BE2C (cell line): ENCODE measurements around the gene SUSD6.

Experiments used
- DNase-seq: peaks from one replicate; pipeline ENCODE4 v3.0.0-alpha.2; 2020
- H3K27me3 ChIP-seq: fragments of 250-450 bp; sonication (Bioruptor Pico); 2 replicates; pipeline ENCODE4 v1.5.1; 2020; ENCODE audit warnings: mild to moderate bottlenecking
- H3K36me3 ChIP-seq: fragments of 250-450 bp; sonication (Bioruptor Pico); 2 replicates; pipeline ENCODE4 v1.5.1; 2020; ENCODE audit warnings: mild to moderate bottlenecking
- H3K4me1 ChIP-seq: fragments of 250-450 bp; sonication (Bioruptor Pico); 2 replicates; pipeline ENCODE4 v1.5.1; 2020
- H3K4me3 ChIP-seq: 2 replicates; pipeline ENCODE4 v1.5.1; 2011; ENCODE audit warnings: low read depth, low read length
- H3K9me3 ChIP-seq: fragments of 250-450 bp; sonication (Bioruptor Pico); 2 replicates; pipeline ENCODE4 v1.5.1; 2020
- TF ChIP-seq, protein P1 (sequence below): IDR thresholded peaks from 2 replicates; pipeline ENCODE4 v1.5.1; 2012; ENCODE audit warnings: mild to moderate bottlenecking, low read depth, low read length

The SUSD6 gene

DNA sequence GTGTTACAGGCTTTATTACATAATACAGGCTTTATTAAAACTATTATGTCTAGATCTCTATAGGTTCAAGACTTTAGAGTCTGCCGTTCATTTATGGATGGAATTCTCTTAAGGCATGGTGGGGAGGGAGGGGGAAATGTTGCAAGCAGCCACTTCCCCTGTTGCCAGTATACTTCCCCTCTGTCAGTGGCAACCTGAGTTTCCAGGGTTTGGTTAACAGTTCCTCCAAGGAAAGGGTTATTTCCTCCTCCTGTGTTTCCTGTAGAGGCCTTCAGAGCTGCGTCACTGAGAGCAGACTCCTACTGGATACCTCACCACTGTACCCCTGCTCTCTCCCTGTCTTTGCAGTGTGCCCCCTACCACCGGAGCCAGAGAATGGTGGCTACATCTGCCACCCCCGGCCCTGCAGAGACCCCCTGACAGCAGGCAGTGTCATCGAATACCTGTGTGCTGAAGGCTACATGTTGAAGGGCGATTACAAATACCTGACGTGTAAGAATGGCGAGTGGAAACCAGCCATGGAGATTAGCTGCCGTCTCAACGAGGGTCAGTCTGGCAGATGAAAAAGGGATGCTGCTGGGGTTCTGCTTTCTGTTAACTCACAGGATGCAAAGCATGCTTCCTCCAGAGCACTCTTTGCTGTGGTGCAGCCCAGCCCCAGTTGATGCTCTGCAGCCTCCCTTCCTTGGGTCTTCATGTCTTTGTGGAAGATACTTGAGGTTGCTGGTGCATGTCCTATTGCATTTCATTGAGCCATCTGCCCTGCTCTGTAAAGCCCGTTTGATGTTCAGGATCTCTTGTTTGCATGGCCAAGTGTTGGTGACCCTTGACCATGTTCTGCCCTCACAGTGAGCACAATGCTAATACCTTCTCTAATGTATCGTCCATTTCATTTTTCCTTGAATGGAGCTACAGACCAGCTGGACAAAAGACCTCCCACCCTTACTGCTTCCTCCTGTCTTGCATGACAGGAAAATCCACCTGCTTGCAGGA, 91.9 kb downstream of the SUSD6 start:
- H3K4me1 ChIP-seq: peaks cover 7% of the 10 kb centered on the region; the same call in 1 of the 2 replicates
- TF ChIP-seq, protein P1, sequence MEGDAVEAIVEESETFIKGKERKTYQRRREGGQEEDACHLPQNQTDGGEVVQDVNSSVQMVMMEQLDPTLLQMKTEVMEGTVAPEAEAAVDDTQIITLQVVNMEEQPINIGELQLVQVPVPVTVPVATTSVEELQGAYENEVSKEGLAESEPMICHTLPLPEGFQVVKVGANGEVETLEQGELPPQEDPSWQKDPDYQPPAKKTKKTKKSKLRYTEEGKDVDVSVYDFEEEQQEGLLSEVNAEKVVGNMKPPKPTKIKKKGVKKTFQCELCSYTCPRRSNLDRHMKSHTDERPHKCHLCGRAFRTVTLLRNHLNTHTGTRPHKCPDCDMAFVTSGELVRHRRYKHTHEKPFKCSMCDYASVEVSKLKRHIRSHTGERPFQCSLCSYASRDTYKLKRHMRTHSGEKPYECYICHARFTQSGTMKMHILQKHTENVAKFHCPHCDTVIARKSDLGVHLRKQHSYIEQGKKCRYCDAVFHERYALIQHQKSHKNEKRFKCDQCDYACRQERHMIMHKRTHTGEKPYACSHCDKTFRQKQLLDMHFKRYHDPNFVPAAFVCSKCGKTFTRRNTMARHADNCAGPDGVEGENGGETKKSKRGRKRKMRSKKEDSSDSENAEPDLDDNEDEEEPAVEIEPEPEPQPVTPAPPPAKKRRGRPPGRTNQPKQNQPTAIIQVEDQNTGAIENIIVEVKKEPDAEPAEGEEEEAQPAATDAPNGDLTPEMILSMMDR: no peak
- no peak for DNase-seq

DNA sequence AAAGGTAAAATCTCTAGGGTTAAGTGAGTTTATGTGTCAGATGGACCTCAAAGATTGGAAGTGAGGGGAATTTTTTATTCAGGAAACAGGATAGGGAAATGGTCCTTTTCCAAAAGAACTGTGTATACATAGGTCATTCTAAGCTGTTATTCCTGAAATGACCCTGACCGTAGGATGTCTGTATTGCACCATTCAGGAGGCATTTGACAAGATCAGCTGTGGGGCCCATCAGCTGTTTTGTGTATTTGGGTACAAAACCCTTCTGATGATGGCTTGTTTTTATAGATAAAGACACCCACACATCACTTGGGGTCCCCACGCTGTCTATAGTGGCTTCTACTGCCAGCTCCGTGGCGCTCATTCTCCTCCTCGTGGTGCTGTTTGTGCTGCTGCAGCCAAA, 92.9 kb downstream of the SUSD6 start:
- peaks cover under 1% of the 10 kb centered on the region for H3K36me3 ChIP-seq
- TF ChIP-seq, protein P1: no peak

More for the DNA sequence above, 91.9 kb downstream of the SUSD6 start:
- H3K4me3 ChIP-seq: no peak overlapping the region
- H3K36me3 ChIP-seq: no peaks in the 10 kb centered on the region
- no peaks in the 10 kb centered on the region for H3K9me3 ChIP-seq
- H3K27me3 ChIP-seq: no peaks in the 10 kb centered on the region

DNA sequence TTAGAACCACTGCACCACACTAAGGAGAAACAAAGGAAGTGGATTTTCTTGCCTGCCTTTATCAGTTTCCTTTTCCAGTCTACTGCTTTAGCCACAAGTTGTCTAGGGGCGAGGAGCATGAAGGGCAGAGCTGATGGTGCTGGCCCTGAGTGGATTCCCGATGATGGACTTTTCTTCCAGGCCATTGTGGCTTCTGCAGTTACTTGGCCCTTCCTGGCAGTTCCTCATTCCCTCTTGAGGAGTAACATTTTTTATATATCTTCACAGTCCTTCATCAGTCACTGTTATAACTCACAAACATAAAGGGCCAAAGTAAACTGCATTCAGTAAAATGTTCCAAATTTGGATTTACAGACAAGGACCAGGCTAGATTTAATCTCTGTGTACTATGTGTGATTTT, 94.3 kb downstream of the SUSD6 start:
- Histone ChIP-seq H3K4me1 (peaks cover 7% of the 10 kb centered on the region; the same call in 1 of the 2 replicates), H3K9me3 (no peaks in the 10 kb centered on the region), H3K27me3 (no peaks in the 10 kb centered on the region), H3K36me3 (peaks cover 6% of the 10 kb centered on the region), H3K4me3 (no peak overlapping the region)
- DNase-seq: no peak
- TF ChIP-seq, protein P1: no peak

More for the DNA sequence above, 92.9 kb downstream of the SUSD6 start:
- H3K4me3 ChIP-seq: no peak overlapping the region
- H3K27me3 ChIP-seq: no peaks in the 10 kb centered on the region
- no peak for DNase-seq
- peaks cover 7% of the 10 kb centered on the region; the same call in 1 of the 2 replicates for H3K4me1 ChIP-seq
- H3K9me3 ChIP-seq: no peaks in the 10 kb centered on the region

DNA sequence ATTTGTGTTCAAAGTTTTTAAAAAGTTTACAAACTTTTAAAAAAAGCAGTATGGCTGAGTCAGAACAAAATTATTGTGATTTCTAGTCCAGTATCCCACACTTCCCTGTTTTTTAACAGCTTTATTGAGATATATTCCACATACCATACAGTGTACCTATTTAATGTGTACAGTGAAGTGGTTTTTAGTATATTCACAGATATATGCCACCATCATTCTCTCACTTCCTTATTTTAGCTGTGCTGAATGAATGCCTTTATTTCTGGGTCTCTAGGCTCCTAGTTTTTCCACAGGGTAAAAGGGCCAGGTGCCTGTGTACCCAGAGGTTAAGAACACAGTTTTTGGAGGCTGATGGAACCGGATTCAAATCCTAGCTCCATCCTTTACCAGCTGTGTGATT, 96.7 kb downstream of the SUSD6 start:
- peaks cover 12% of the 10 kb centered on the region for H3K4me1 ChIP-seq
- DNase-seq: no peak
- H3K9me3 ChIP-seq: no peaks in the 10 kb centered on the region
- H3K36me3 ChIP-seq: peaks cover 6% of the 10 kb centered on the region
- H3K4me3 ChIP-seq: no peak overlapping the region
- TF ChIP-seq, protein P1: no peak
- no peaks in the 10 kb centered on the region for H3K27me3 ChIP-seq

DNA sequence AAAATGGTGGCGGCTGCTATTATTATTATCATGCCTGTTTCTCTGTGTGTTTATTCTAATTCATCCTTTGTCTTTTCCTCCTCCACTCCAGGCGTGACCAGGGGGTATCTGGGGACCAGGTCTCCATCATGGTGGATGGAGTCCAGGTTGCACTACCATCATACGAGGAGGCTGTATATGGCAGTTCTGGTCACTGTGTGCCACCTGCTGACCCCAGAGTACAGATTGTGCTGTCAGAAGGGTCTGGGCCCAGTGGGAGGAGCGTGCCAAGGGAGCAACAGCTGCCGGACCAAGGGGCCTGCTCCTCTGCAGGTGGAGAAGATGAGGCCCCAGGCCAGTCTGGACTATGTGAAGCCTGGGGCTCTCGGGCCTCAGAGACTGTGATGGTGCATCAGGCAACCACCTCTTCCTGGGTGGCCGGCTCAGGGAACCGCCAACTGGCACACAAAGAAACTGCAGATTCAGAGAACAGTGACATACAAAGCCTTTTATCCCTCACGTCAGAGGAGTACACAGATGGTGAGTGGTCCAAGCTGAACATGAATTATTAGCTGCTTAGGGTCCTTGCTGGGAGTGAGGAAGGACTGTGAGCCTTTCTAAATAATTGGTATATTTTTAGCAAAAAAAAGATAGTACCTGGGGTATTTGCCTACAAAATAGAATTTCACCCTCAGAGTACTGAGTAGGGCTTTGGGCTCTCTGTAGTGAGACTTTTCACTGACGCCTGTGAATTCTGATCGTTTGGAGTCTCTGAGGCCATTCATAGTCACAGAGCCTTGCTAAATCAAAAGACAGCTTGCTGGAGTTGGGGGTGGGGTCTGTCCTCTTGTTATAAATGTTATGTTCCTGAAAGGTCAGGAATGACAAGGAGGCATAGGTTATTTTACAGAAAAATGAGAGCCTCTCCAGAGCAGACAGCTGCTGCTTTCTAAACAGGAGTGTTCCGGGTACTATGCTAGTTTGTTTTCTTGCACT, 97.5 kb downstream of the SUSD6 start:
- Histone ChIP-seq H3K9me3 (no peaks in the 10 kb centered on the region), H3K36me3 (peaks cover 6% of the 10 kb centered on the region), H3K27me3 (no peaks in the 10 kb centered on the region), H3K4me1 (peaks cover 12% of the 10 kb centered on the region), H3K4me3 (no peak overlapping the region)
- TF ChIP-seq, protein P1: peak; percentile 62
- DNase-seq: peak; percentile 60
